Measurements from ENCODE around the gene RAB36. TPM values are rescaled to one million over a fixed set of nuclear protein-coding genes. Genes with fewer than 3 reads are reported as not detected.

Gene RAB36
- total and polyA plus RNA-seq, 7 donors: 0.05 to 0.56 (median 0.23) TPM; not detected in 1

- DNase-seq (no peak), ATAC-seq (no peak)
- WGBS, 3 donors: 69 to 73% (median 70%) methylated on average over 15 of the region's 15 CpGs
- Histone ChIP-seq H3K27ac (no peak overlapping the region), H3K4me3 (no peak overlapping the region), H3K36me3 (ENCODE audit: insufficient read depth in 1 of 2, low read depth in 1 of 2) (no peaks in the 10 kb centered on the region), H3K9me3 (no peaks in the 10 kb centered on the region), H3K4me1 (peaks cover 2% of the 10 kb centered on the region), H3K27me3 (ENCODE audit: insufficient read depth in 3 of 3, low read length in 2 of 3) (peaks cover 0 to 18% (median 0%) of the 10 kb centered on the region in 3 donors)
- intact Hi-C loops (cut with DNase I): no loop called here
- no peak for TF ChIP-seq CTCF (IDR thresholded peaks at IDR 0.05)
These were observed 4.5 kb downstream of the RAB36 start for GRCh38 chr22:23149743-23150238.

- DNase-seq: no peak
- WGBS, 3 donors: 86 to 94% (median 86%) methylated on average over 6 of the region's 6 CpGs
- intact Hi-C loops (cut with DNase I): no loop called here
- Histone ChIP-seq H3K9me3 (no peaks in the 10 kb centered on the region), H3K4me1 (no peaks in the 10 kb centered on the region), H3K27me3 (ENCODE audit: insufficient read depth in 3 of 3, low read length in 2 of 3) (peaks cover 0 to 16% (median 0%) of the 10 kb centered on the region in 3 donors), H3K36me3 (ENCODE audit: insufficient read depth in 1 of 2, low read depth in 1 of 2) (no peaks in the 10 kb centered on the region), H3K27ac (no peak overlapping the region), H3K4me3 (no peak overlapping the region)
- ATAC-seq: no peak
- no peak for TF ChIP-seq CTCF (IDR thresholded peaks at IDR 0.05)
These were observed 5.5 kb downstream of the RAB36 start for GRCh38 chr22:23150762-23151161.

GRCh38 chr22:23151827-23152226, 6.5 kb downstream of the RAB36 start:
- Histone ChIP-seq H3K36me3 (ENCODE audit: insufficient read depth in 1 of 2, low read depth in 1 of 2) (no peaks in the 10 kb centered on the region), H3K27ac (no peak overlapping the region), H3K4me1 (no peaks in the 10 kb centered on the region), H3K27me3 (ENCODE audit: insufficient read depth in 3 of 3, low read length in 2 of 3) (peaks cover 0 to 10% (median 0%) of the 10 kb centered on the region in 3 donors), H3K9me3 (no peaks in the 10 kb centered on the region), H3K4me3 (no peak overlapping the region)
- DNase-seq (no peak), ATAC-seq (no peak)
- 88 to 91% (median 90%) methylated on average over 16 of the region's 16 CpGs for WGBS, 3 donors
- intact Hi-C loops (cut with DNase I): no loop called here
- no peak for TF ChIP-seq CTCF (IDR thresholded peaks at IDR 0.05)

GRCh38 chr22:23152238-23153114, 7.2 kb downstream of the RAB36 start:
- no peak for ATAC-seq
- no peak overlapping the region for H3K4me3 ChIP-seq
- no peak for DNase-seq
- intact Hi-C loops (cut with DNase I): no loop called here
- WGBS, 3 donors: 86 to 88% (median 86%) methylated on average over 19 of the region's 19 CpGs
- peaks cover 0 to 11% (median 0%) of the 10 kb centered on the region in 3 donors for H3K27me3 ChIP-seq (ENCODE audit: insufficient read depth in 3 of 3, low read length in 2 of 3)
- no peak for TF ChIP-seq CTCF (IDR thresholded peaks at IDR 0.05)
- no peak overlapping the region for H3K27ac ChIP-seq
- H3K36me3 ChIP-seq (ENCODE audit: insufficient read depth in 1 of 2, low read depth in 1 of 2): no peaks in the 10 kb centered on the region
- H3K9me3 ChIP-seq: no peaks in the 10 kb centered on the region
- no peaks in the 10 kb centered on the region for H3K4me1 ChIP-seq

All from psoas muscle (tissue), 8 donors.